Activated CD8-positive, alpha-beta memory T cell treated with anti-CD3 and anti-CD28 coated beads for 4 hours (primary cell): Measurements from ENCODE around the gene FCN3.
"Not testable (repeated sequence)": the region's sequence is repeated elsewhere in the genome, so short reads cannot be mapped to it uniquely, and the experiment has no call there.

Experiments used
- DNase-seq, 2 donors: peaks; one replicate each; pipeline ENCODE4 v3.0.0-alpha.2; 2020; ENCODE audit warnings: low read depth in 2 of 2

Gene FCN3

GRCh38 chr1:27399251-27400025 is 24.8 kb upstream of the FCN3 start:
- no peak for DNase-seq

GRCh38 chr1:27398405-27399149 is 24.0 kb upstream of the FCN3 start:
- no peak for DNase-seq

GRCh38 chr1:27397749-27398148 is 23.1 kb upstream of the FCN3 start:
- DNase-seq: no peak

- DNase-seq: no peak
Observed at GRCh38 chr1:27397110-27397509, 22.5 kb upstream of the FCN3 start.

- peak; percentile 50 to 60 for DNase-seq
Observed at GRCh38 chr1:27395441-27396195, 21.0 kb upstream of the FCN3 start.

- DNase-seq: no peak
Observed at GRCh38 chr1:27394925-27395324, 20.3 kb upstream of the FCN3 start.

- DNase-seq: no peak
Observed at GRCh38 chr1:27394282-27394658, 19.6 kb upstream of the FCN3 start.

GRCh38 chr1:27393641-27394281 is 19.1 kb upstream of the FCN3 start:
- DNase-seq: no peak

- DNase-seq: no peak
Observed at GRCh38 chr1:27392778-27393635, 18.4 kb upstream of the FCN3 start.

GRCh38 chr1:27392096-27392777 is 17.6 kb upstream of the FCN3 start, which contains the start of gene GPR3:
Gene GPR3 (plus strand): TSS chr1:27392622. CDS start chr1:27393799, 1,177 bp downstream.
- peak; percentile 86 to 89 for DNase-seq

GRCh38 chr1:27391511-27392095 is 17.0 kb upstream of the FCN3 start:
- no peak for DNase-seq

GRCh38 chr1:27388337-27389005 is 13.8 kb upstream of the FCN3 start:
- DNase-seq: peak; percentile 44 to 46

GRCh38 chr1:27384797-27385196 is 10.2 kb upstream of the FCN3 start:
- not testable (repeated sequence) for DNase-seq

GRCh38 chr1:27383661-27384060 is 9.0 kb upstream of the FCN3 start:
- no peak for DNase-seq

GRCh38 chr1:27383039-27383605 is 8.5 kb upstream of the FCN3 start, which contains the start of gene CD164L2:
Gene CD164L2 (minus strand): TSS chr1:27383333. CDS start chr1:27383239, 94 bp downstream.
- DNase-seq: no peak

GRCh38 chr1:27381969-27382762 is 7.5 kb upstream of the FCN3 start:
- no peak for DNase-seq

GRCh38 chr1:27380766-27381733 is 6.4 kb upstream of the FCN3 start:
- no peak for DNase-seq
